A549 treated with AZD9567 at 1 μM for 4 hours (cell line): ENCODE results near the gene CPNE5. TPM values are rescaled to one million over a fixed set of nuclear protein-coding genes. Genes with fewer than 3 reads are reported as not detected.

Source experiments
- total RNA-seq: library from RNA; stranded (reverse); fragments of 200-300 nt; extraction: Qiagen RNA extraction; gene quantifications from 5 replicates; pipeline ENCODE4 v1.2.3, GENCODE V29; 2022; ENCODE audit not compliant: insufficient read depth

CPNE5 gene
- 0.05 to 0.13 TPM (median 0.08 TPM) in 4 of 5 replicates, not detected in the other for total RNA-seq

DNA sequence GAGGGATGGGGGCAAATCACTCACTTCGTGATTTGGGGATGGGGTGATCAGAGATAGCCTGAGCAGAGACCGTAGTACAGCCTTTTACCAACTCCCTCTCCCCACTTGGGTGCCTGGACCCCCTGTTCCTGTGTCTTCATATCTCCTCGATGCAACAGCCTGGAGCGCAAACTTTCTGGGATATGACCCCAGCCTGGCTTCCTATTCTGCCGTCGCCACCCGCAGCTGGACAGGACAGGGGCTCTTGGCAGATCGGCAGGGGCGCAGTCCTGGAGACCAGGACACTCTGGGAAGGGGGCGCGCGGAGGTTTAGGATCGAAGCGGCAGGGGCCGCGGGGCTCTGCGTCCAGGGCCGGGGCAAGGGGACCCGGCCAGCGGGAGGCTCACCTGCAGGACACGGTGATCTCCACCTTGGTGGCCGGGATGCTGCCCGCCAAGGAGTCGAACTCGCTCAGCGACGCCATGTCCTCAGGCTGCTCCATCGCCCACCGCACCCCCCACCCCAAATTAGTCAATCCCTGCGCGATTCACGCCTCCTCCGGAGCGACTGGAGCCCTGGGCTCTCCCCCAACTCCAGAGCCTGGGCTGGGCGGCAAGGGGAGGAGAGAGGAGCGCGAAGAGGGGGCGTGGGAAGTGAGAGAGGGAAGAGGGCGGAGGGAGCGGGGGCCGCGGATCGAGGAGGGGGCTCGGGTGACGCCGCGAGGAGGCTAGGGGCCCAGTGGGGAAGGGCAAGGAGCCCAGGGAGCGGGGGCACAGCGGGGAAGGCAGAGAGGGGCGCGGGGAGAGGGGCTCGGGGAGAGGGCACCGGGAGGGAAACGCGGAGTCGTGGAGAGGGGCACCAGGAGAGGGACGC lies at the start of gene CPNE5:
CPNE5 (minus strand) TSS at position 549 of the 853 bp plus-strand sequence; CDS start at position 482, 67 bp downstream.

DNA sequence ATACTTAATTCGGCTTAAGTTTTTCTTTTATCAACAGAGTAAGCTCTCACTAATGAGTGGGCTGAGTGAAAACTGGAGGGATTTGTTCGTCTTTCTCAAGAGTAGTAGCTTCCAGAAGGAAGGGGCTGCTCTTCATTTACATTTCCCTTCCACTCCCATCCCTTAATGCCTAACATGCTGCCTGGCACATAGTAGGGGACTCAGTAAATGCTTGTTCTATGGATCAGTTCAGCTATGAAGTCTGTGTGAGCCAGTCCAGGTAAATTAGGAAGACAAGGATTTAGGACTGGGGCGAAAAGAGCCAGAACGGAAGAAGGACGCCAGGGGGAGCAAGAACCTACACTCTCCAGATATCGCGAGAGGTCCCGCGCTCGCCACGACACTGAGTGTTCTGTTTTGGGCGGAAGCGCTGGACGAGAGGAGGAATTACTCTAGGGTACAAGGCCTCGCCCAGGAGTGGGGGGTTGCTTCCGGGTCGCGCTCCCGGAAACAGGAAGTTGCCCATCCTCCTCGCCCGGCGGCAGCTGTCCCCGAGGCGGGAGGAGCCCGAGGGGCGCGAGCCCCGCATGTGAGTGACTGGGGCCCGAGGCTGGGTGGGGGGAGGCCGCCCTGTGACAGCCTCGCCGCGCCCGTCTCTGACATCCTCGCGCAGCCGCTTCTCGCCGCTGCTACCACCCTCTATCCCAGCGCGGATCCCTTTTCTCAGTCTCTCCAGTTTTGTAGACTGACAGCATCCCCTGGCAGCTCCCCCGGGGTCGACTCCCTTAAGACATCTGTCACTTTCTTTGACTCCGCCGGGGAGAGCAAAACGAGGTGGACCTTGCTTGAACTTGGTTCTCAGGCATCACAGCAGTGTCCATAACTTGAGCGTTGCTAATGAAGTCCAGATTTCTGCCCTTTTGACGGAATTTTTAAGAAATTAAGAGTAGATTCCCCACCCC lies 46.5 kb upstream of the CPNE5 start, which contains the start of gene C6orf89:
C6orf89 (plus strand) TSS at position 492 of the 941 bp plus-strand sequence. CDS start 13,493 bp downstream, outside the sequence.

GRCh38 chr6:36874443-36875249 lies 35.4 kb upstream of the CPNE5 start, which contains the start of gene PPIL1:
TSS of gene PPIL1 (minus strand) at chr6:36874803. CDS start at chr6:36874772, 31 bp downstream.

DNA sequence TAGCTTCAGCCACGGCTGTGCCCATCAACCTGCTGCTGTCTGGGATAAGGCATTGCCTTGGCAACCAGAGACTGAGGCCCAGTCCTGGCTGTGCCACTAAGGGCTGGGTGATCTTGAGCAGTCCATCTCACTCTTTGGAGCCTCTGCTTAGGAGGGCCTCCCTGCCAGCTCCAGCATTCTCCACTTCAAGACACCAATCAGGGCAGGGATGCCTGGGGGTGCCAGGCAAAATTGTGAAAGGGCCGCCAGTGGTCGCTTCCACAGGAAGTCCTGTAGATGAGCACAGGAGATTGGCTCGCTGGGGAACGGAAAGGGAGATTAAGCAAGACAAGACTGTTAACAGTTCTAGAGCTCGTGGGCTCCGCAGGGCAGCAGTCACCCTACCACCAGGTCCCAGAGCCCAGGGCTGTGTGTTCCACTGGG lies 141.8 kb downstream of the CPNE5 start, which contains the start of gene RAB44:
RAB44 (plus strand) TSS at position 346 of the 423 bp plus-strand sequence. CDS start 6,410 bp downstream, outside the sequence.

Other genes with a start within 250 kb of the CPNE5 start
- 508 to 911 TPM (median 510 TPM) in 5 replicates for gene SRSF3, start 245.1 kb downstream of the CPNE5 start, total RNA-seq
- gene CDKN1A, start 160.7 kb downstream of the CPNE5 start, total RNA-seq, result 249 to 335 TPM (median 300 TPM) in 5 replicates
- 0.03 to 0.06 TPM (median 0.05 TPM) in 4 of 5 replicates, not detected in the other for gene RAB44, start 141.6 kb downstream of the CPNE5 start, total RNA-seq
- 37.6 to 43.6 TPM (median 39.4 TPM) in 5 replicates for gene PPIL1, start 35.4 kb upstream of the CPNE5 start, total RNA-seq
- gene C6orf89, start 46.5 kb upstream of the CPNE5 start, total RNA-seq, result 15.8 to 19.6 TPM (median 18.7 TPM) in 5 replicates
- gene PI16, start 115.3 kb upstream of the CPNE5 start, total RNA-seq, result not detected in 5 replicates
- gene MTCH1, start 146.8 kb upstream of the CPNE5 start, total RNA-seq, result 128 to 142 TPM (median 131 TPM) in 5 replicates
- not detected in 5 replicates for gene FGD2, start 166.2 kb upstream of the CPNE5 start, total RNA-seq